Neural cell (in vitro differentiated cells): ENCODE data around the gene NDFIP1. TPM values are rescaled to one million over a fixed set of nuclear protein-coding genes. Genes with fewer than 3 reads are reported as not detected.

Experiments
- H2AFZ ChIP-seq: fragments of 200-600, 300-800 bp; sonication (generic), shearing (Covaris generic); 2 replicates; pipeline ENCODE4 v1.6.0; 2014; ENCODE audit warnings: low read depth, mild to moderate bottlenecking, antibody characterized with exemption, low read length, moderate library complexity
- H3F3A ChIP-seq: fragments of 200-600 bp; shearing (Covaris generic); 2 replicates; pipeline ENCODE4 v1.6.1; 2016; ENCODE audit warnings: mild to moderate bottlenecking, moderate library complexity, mixed read lengths, antibody characterized with exemption, low read length; ENCODE audit not compliant: insufficient read depth, poor library complexity, severe bottlenecking
- H3K27ac ChIP-seq: fragments of 200-600, 300-800 bp; sonication (generic), shearing (Covaris generic); 2 replicates; pipeline ENCODE4 v1.5.1; 2014; ENCODE audit warnings: mild to moderate bottlenecking, low read length, moderate library complexity
- H3K27me3 ChIP-seq: fragments of 300-800, 200-600 bp; sonication (generic), shearing (Covaris generic); 2 replicates; pipeline ENCODE4 v1.6.0; 2014; ENCODE audit warnings: mild to moderate bottlenecking, low read depth, low read length, moderate library complexity; ENCODE audit not compliant: insufficient read depth
- H3K36me3 ChIP-seq: fragments of 300-800, 200-600 bp; sonication (generic), shearing (Covaris generic); 2 replicates; pipeline ENCODE4 v1.5.1; 2014; ENCODE audit warnings: mild to moderate bottlenecking, antibody characterized with exemption, low read length, moderate library complexity; ENCODE audit not compliant: insufficient read depth
- H3K4me2 ChIP-seq: fragments of 300-800, 200-600 bp; sonication (generic), shearing (Covaris generic); 2 replicates; pipeline ENCODE4 v1.6.0; 2014; ENCODE audit warnings: mild to moderate bottlenecking, low read length
- H3K4me3 ChIP-seq: fragments of 300-800, 200-600 bp; sonication (generic), shearing (Covaris generic); 2 replicates; pipeline ENCODE4 v1.5.1; 2014; ENCODE audit warnings: mild to moderate bottlenecking, low read length, moderate library complexity
- H3K79me2 ChIP-seq: fragments of 200-600 bp; shearing (Covaris generic); replicated peaks from 2 replicates; pipeline ENCODE4 v1.6.0; 2014; ENCODE audit warnings: mild to moderate bottlenecking, low read length, moderate library complexity; ENCODE audit not compliant: insufficient read depth
- H3K9ac ChIP-seq: fragments of 300-800, 200-600 bp; sonication (generic), shearing (Covaris generic); 2 replicates; pipeline ENCODE4 v1.6.1; 2016; ENCODE audit warnings: mild to moderate bottlenecking, low read length, mixed read lengths
- H3K9me2 ChIP-seq: fragments of 200-600 bp; shearing (Covaris generic); 2 replicates; pipeline ENCODE4 v1.6.1; 2016; ENCODE audit warnings: mild to moderate bottlenecking, low read length, mixed read lengths; ENCODE audit not compliant: insufficient read depth
- H3K9me3 ChIP-seq: fragments of 200-600, 300-800 bp; sonication (generic), shearing (Covaris generic); 2 replicates; pipeline ENCODE4 v1.6.1; 2016; ENCODE audit warnings: mild to moderate bottlenecking, mixed run types, low read length, moderate library complexity, mixed read lengths
- H4K20me1 ChIP-seq: fragments of 200-600 bp; shearing (Covaris generic); 2 replicates; pipeline ENCODE4 v1.6.1; 2016; ENCODE audit warnings: mild to moderate bottlenecking, mixed run types; ENCODE audit not compliant: insufficient read depth
- CTCF ChIP-seq: fragments of 450-650 bp; IDR thresholded peaks from 2 replicates; pipeline ENCODE4 v1.5.1; 2014; ENCODE audit warnings: antibody characterized with exemption, mild to moderate bottlenecking, moderate library complexity; ENCODE audit not compliant: poor library complexity, severe bottlenecking
- EP300 ChIP-seq: fragments of 450-650 bp; conservative IDR thresholded peaks from 2 replicates; pipeline ENCODE4 v1.6.1; 2014; ENCODE audit warnings: antibody characterized with exemption, mild to moderate bottlenecking, moderate library complexity; ENCODE audit not compliant: poor library complexity, severe bottlenecking
- EZH2 ChIP-seq: fragments of 200-600, 300-800 bp; shearing (Covaris generic), sonication (generic); IDR thresholded peaks from 2 replicates; pipeline ENCODE4 v1.6.1; 2014; ENCODE audit warnings: antibody characterized with exemption, low read length, borderline replicate concordance, mild to moderate bottlenecking; ENCODE audit not compliant: insufficient read depth, poor library complexity, severe bottlenecking
- MXI1 ChIP-seq: fragments of 450-650 bp; conservative IDR thresholded peaks from 2 replicates; pipeline ENCODE4 v1.6.1; 2014; ENCODE audit warnings: antibody characterized with exemption, mild to moderate bottlenecking; ENCODE audit not compliant: poor library complexity, severe bottlenecking
- POLR2AphosphoS5 ChIP-seq: IDR thresholded peaks from 2 replicates; pipeline ENCODE4 v1.6.1; 2012
- RAD21 ChIP-seq: fragments of 450-650 bp; conservative IDR thresholded peaks from 2 replicates; pipeline ENCODE4 v1.6.1; 2014; ENCODE audit warnings: antibody characterized with exemption, mild to moderate bottlenecking, moderate library complexity
- TAF1 ChIP-seq: IDR thresholded peaks from 2 replicates; pipeline ENCODE4 v1.6.1; 2012; ENCODE audit warnings: low read depth
- polyA plus RNA-seq: library from polyadenylated mRNA; depleted of rRNA; stranded (reverse); fragments of >200 nt; gene quantifications from 2 replicates; pipeline ENCODE4 v1.2.3, GENCODE V29; 2014
- TF ChIP-seq, protein P1 (sequence below): IDR thresholded peaks from 2 replicates; pipeline ENCODE4 v1.6.1; 2012; ENCODE audit warnings: borderline replicate concordance

The NDFIP1 gene
- polyA plus RNA-seq, 1 donor from 2014 or later, result 99.7 TPM

GRCh38 chr5:142091922-142092321, 16.7 kb upstream of the NDFIP1 start (continued):
- TF ChIP-seq RAD21, result no peak

- Histone ChIP-seq H3K36me3 (no peaks in the 10 kb centered on the region), H3K79me2 (no peaks in the 10 kb centered on the region), H3F3A (no peaks in the 10 kb centered on the region), H3K4me2 (no peak overlapping the region), H3K27me3 (no peaks in the 10 kb centered on the region), H3K9ac (no peak overlapping the region), H2AFZ (no peak overlapping the region), H4K20me1 (no peaks in the 10 kb centered on the region), H3K9me3 (no peaks in the 10 kb centered on the region), H3K27ac (no peak overlapping the region), H3K9me2 (no peaks in the 10 kb centered on the region), H3K4me3 (no peak overlapping the region)
- TF ChIP-seq EP300 (no peak), POLR2AphosphoS5 (no peak), EZH2 (no peak), TAF1 (no peak)
These were observed 13.5 kb upstream of the NDFIP1 start for GRCh38 chr5:142095035-142095434.

DNA sequence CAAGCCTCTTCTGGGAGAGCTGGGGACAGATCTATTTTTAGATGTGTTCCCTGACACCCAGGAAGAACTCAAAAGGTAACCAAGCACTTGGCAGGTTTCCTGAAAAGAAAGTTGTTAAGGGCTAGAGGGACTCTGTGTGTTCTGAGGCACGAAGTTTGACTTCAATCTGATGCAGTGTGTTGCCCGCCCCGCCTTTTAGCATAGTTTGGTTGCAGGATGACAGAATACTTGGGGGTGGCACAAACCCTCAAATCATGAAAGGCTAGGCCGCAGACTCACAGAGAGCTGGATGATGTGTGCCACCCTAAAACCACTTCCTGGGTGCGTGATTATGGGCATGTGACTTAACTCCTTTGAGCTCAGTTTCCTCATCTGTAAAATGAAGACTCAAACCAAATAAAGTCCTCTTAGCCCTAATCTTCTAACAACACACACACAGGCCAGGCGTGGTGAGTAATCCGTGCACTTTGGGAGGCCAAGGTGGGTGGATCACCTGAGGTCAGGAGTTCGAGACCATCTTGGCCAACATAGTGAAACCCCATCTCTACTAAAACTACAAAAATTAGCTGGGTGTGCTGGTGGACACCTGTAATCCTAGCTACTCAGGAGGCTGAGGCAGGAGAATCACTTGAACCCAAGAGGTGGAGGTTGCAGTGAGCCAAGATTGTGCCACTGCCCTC, 12.8 kb upstream of the NDFIP1 start:
- Histone ChIP-seq H3K4me2 (no peak overlapping the region), H3K9me2 (no peaks in the 10 kb centered on the region), H4K20me1 (no peaks in the 10 kb centered on the region), H3K9ac (no peak overlapping the region), H2AFZ (no peak overlapping the region), H3K27me3 (no peaks in the 10 kb centered on the region), H3K27ac (no peak overlapping the region), H3K79me2 (no peaks in the 10 kb centered on the region), H3K4me3 (no peak overlapping the region), H3F3A (no peaks in the 10 kb centered on the region), H3K36me3 (no peaks in the 10 kb centered on the region), H3K9me3 (no peaks in the 10 kb centered on the region)
- no peak for TF ChIP-seq CTCF
- TF ChIP-seq, protein P1, sequence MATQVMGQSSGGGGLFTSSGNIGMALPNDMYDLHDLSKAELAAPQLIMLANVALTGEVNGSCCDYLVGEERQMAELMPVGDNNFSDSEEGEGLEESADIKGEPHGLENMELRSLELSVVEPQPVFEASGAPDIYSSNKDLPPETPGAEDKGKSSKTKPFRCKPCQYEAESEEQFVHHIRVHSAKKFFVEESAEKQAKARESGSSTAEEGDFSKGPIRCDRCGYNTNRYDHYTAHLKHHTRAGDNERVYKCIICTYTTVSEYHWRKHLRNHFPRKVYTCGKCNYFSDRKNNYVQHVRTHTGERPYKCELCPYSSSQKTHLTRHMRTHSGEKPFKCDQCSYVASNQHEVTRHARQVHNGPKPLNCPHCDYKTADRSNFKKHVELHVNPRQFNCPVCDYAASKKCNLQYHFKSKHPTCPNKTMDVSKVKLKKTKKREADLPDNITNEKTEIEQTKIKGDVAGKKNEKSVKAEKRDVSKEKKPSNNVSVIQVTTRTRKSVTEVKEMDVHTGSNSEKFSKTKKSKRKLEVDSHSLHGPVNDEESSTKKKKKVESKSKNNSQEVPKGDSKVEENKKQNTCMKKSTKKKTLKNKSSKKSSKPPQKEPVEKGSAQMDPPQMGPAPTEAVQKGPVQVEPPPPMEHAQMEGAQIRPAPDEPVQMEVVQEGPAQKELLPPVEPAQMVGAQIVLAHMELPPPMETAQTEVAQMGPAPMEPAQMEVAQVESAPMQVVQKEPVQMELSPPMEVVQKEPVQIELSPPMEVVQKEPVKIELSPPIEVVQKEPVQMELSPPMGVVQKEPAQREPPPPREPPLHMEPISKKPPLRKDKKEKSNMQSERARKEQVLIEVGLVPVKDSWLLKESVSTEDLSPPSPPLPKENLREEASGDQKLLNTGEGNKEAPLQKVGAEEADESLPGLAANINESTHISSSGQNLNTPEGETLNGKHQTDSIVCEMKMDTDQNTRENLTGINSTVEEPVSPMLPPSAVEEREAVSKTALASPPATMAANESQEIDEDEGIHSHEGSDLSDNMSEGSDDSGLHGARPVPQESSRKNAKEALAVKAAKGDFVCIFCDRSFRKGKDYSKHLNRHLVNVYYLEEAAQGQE, result no peak
- TF ChIP-seq MXI1, result no peak
